Small intestine (tissue), 7 donors: ENCODE results near the gene PPP2R3C. TPM values are rescaled to one million over a fixed set of nuclear protein-coding genes. Genes with fewer than 3 reads are reported as not detected.
A peak's percentile ranks its signal among the peaks of the same experiment; 100 is the strongest.
"Not testable (repeated sequence)": the region's sequence is repeated elsewhere in the genome, so short reads cannot be mapped to it uniquely, and the experiment has no call there.

Source experiments
- DNase-seq, 2 donors: peaks; one replicate each; pipeline versions ENCODE4 v3.0.0 to v3.0.0-alpha.2; 2013
- FAIRE-seq: peaks from 2 replicates; lab custom pipeline; 2012; peaks lifted over from hg19 to GRCh38; lab: Jason Lieb, UNC
- H3K27ac ChIP-seq, 3 donors: one replicate each; pipeline ENCODE4 v1.5.1; 2013; ENCODE audit warnings: low read length in 2 of 3, mild to moderate bottlenecking in 2 of 3, control low read depth in 1 of 3, inconsistent platforms in 1 of 3, low read depth in 1 of 3, moderate library complexity in 1 of 3
- H3K27me3 ChIP-seq, 3 donors: one replicate each; pipeline ENCODE4 v1.6.1; 2013; ENCODE audit warnings: low read length in 3 of 3, inconsistent platforms in 1 of 3; ENCODE audit not compliant: control insufficient read depth in 3 of 3, insufficient read depth in 3 of 3
- H3K36me3 ChIP-seq, 3 donors: one replicate each; pipeline ENCODE4 v1.6.1; 2013; ENCODE audit warnings: low read length in 3 of 3, inconsistent platforms in 1 of 3, low read depth in 1 of 3, mild to moderate bottlenecking in 1 of 3, moderate library complexity in 1 of 3; ENCODE audit not compliant: control insufficient read depth in 3 of 3, insufficient read depth in 2 of 3
- H3K4me1 ChIP-seq, 3 donors: one replicate each; pipeline ENCODE4 v1.6.1; 2013; ENCODE audit warnings: low read length in 2 of 3, inconsistent platforms in 1 of 3, low read depth in 1 of 3, mild to moderate bottlenecking in 1 of 3, moderate library complexity in 1 of 3; ENCODE audit not compliant: control insufficient read depth in 3 of 3, insufficient read depth in 2 of 3
- H3K4me3 ChIP-seq, 3 donors: one replicate each; pipeline ENCODE4 v1.5.1; 2013; ENCODE audit warnings: low read length in 3 of 3, control low read depth in 1 of 3, inconsistent platforms in 1 of 3, low read depth in 1 of 3, mild to moderate bottlenecking in 1 of 3, moderate library complexity in 1 of 3
- H3K9me3 ChIP-seq, 2 donors: one replicate each; pipeline ENCODE4 v1.6.1; 2013; ENCODE audit warnings: low read depth in 1 of 2, low read length in 1 of 2; ENCODE audit not compliant: control insufficient read depth in 2 of 2, insufficient read depth in 1 of 2
- WGBS, 3 donors: extraction: QIAGEN DNeasy Blood & Tissue Kit; methylation state at CpG; one replicate each; pipeline ENCODE4 v1.1.7; 2013; 5-methylcytosine and 5-hydroxymethylcytosine counted together
- polyA plus RNA-seq, 4 donors: library from polyadenylated mRNA; stranded (reverse) in 3 of 4; unstranded in 1 of 4; fragments of 200-250 nt in 3 of 4; fragments of 120-200 nt in 1 of 4; gene quantifications; one replicate each; pipeline versions ENCODE4 v1.2.1 to v1.2.3, GENCODE V29; 2013
- donor health status: healthy with polysubstance abuse.
- donor health status: control.
- donor health status: control.
- donor health status: Bipolar disorder and iron deficiency.
- donor health status: healthy.

PPP2R3C gene
- polyA plus RNA-seq, 4 donors: 23.3 to 50.0 (median 49.1) TPM

GRCh38 chr14:35065731-35066130, 56.1 kb downstream of the PPP2R3C start:
- H3K9me3 ChIP-seq, FAIRE-seq, H3K27me3 ChIP-seq, DNase-seq, H3K4me1 ChIP-seq, H3K27ac ChIP-seq, H3K4me3 ChIP-seq: not testable (repeated sequence)
- H3K36me3 ChIP-seq: peaks cover 0 to 41% (median 7%) of the 10 kb centered on the region in 3 donors
- 93 to 96% (median 93%) methylated on average over 5 of the region's 5 CpGs for WGBS, 3 donors

GRCh38 chr14:35061113-35061791, 60.5 kb downstream of the PPP2R3C start:
- not testable (repeated sequence) for FAIRE-seq, H3K27ac ChIP-seq, H3K4me1 ChIP-seq, H3K27me3 ChIP-seq, H3K4me3 ChIP-seq, H3K9me3 ChIP-seq
- 38 to 77% (median 58%) methylated on average over 1 of the region's 1 CpG for WGBS, 3 donors
- peaks cover 4 to 46% (median 7%) of the 10 kb centered on the region in 3 donors for H3K36me3 ChIP-seq
- peak; percentile 41 to 60 for DNase-seq

GRCh38 chr14:35052637-35053036, 69.2 kb downstream of the PPP2R3C start:
- no peaks in the 10 kb centered on the region for H3K9me3 ChIP-seq
- peaks cover 2 to 49% (median 5%) of the 10 kb centered on the region in 3 donors for H3K36me3 ChIP-seq
- 76 to 100% (median 95%) methylated on average over 2 of the region's 2 CpGs for WGBS, 3 donors
- no peak overlapping the region for H3K4me3 ChIP-seq
- peaks cover 0 to 11% (median 6%) of the 10 kb centered on the region in 3 donors for H3K4me1 ChIP-seq
- H3K27ac ChIP-seq: no peak overlapping the region
- FAIRE-seq: no peak
- DNase-seq: no peak
- H3K27me3 ChIP-seq: no peaks in the 10 kb centered on the region

GRCh38 chr14:35051796-35052195, 70.0 kb downstream of the PPP2R3C start:
- Histone ChIP-seq H3K4me3 (no peak overlapping the region), H3K27me3 (no peaks in the 10 kb centered on the region), H3K9me3 (no peaks in the 10 kb centered on the region), H3K27ac (peak overlapping the region in 1 of 3 donors; percentile 58), H3K4me1 (peaks cover 0 to 14% (median 8%) of the 10 kb centered on the region in 3 donors), H3K36me3 (peaks cover 2 to 43% (median 5%) of the 10 kb centered on the region in 3 donors)
- DNase-seq (peak in 1 of 2 donors; percentile 47), FAIRE-seq (no peak)
- WGBS, 3 donors: 38 to 62% (median 45%) methylated on average over 1 of the region's 1 CpG

- H3K27ac ChIP-seq: no peak overlapping the region
- H3K4me1 ChIP-seq: peaks cover 0 to 14% (median 8%) of the 10 kb centered on the region in 3 donors
- no peaks in the 10 kb centered on the region for H3K9me3 ChIP-seq
- WGBS, 3 donors: 0 to 15% (median 15%) methylated on average over 1 of the region's 1 CpG
- peaks cover 0 to 37% (median 5%) of the 10 kb centered on the region in 3 donors for H3K36me3 ChIP-seq
- no peak for FAIRE-seq
- H3K27me3 ChIP-seq: no peaks in the 10 kb centered on the region
- DNase-seq: no peak
- H3K4me3 ChIP-seq: no peak overlapping the region
Measured at GRCh38 chr14:35050652-35051051, 71.1 kb downstream of the PPP2R3C start.

GRCh38 chr14:35047976-35048513, 73.7 kb downstream of the PPP2R3C start:
- Histone ChIP-seq H3K27me3 (no peaks in the 10 kb centered on the region), H3K27ac (peak overlapping the region in 1 of 3 donors; percentile 100), H3K4me3 (peak overlapping the region in 2 of 3 donors; percentile 68 to 92), H3K4me1 (peaks cover 0 to 17% (median 8%) of the 10 kb centered on the region in 3 donors), H3K36me3 (peaks cover 0 to 20% (median 3%) of the 10 kb centered on the region in 3 donors), H3K9me3 (no peaks in the 10 kb centered on the region)
- no peak for FAIRE-seq
- peak; percentile 46 to 60 for DNase-seq
- WGBS, 3 donors: 14 to 53% (median 35%) methylated on average over 4 of the region's 4 CpGs

GRCh38 chr14:35046751-35047536, 74.8 kb downstream of the PPP2R3C start:
- H3K9me3 ChIP-seq: no peaks in the 10 kb centered on the region
- H3K4me3 ChIP-seq: peak overlapping the region; percentile 59 to 92 (median 68)
- H3K4me1 ChIP-seq: peaks cover 0 to 12% (median 8%) of the 10 kb centered on the region in 3 donors
- H3K27ac ChIP-seq: peak overlapping the region; percentile 94 to 100 (median 94)
- FAIRE-seq: no peak
- 11 to 19% (median 14%) methylated on average over 23 of the region's 23 CpGs for WGBS, 3 donors
- peaks cover 0 to 17% (median 0%) of the 10 kb centered on the region in 3 donors for H3K36me3 ChIP-seq
- peak in 1 of 2 donors; percentile 80 for DNase-seq
- H3K27me3 ChIP-seq: no peaks in the 10 kb centered on the region
